ENCODE measurements around the gene ZRANB3.

Gene ZRANB3

DNA sequence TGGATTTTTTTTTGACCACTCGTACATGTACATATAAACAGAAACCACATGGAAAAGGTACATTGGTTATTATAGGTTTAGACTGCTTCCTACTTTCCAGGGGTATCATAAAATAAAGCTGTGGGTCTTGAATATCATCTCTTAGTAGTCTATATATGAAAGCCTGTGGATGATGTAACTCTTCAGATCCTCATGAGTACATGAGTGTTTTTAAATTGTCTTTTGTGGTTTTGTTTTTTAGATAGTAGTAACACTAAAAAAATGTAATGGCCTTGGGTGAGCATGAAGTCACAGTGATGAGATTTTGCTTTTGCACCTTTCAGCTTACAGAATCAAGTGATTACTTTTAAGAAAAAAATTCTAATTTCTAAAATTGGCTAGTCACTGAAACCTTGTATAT is 398.7 kb downstream of the ZRANB3 start:
- TF ChIP-seq GATA3 (IDR thresholded peaks at IDR 0.05; ENCODE audit: low read depth, low read length) = no peak
- no peak for TF ChIP-seq GATA2 (IDR thresholded peaks at IDR 0.05; ENCODE audit: low read depth, low read length)

DNA sequence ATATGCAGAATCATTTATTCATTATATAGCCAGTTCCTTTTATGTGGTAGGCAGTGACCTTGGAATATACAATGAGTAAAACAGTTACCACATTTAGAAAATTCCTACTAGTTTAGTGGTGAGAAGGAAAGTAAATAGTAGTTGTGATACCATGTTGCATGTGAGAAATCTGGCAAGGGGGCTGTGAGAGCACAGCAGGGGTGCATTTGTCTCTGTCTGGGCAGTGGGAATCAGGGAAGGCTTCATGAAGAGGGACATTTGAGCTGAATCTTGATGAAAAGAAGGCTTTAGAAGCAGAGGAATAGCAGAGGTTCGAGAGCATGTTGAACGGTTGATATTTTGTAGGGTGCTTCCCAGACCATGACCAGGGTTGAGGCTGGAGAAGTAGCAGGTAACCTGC is 400.3 kb downstream of the ZRANB3 start:
- no peak for TF ChIP-seq GATA3 (IDR thresholded peaks at IDR 0.05; ENCODE audit: low read depth, low read length)
- TF ChIP-seq GATA2 (IDR thresholded peaks at IDR 0.05; ENCODE audit: low read depth, low read length) = no peak

DNA sequence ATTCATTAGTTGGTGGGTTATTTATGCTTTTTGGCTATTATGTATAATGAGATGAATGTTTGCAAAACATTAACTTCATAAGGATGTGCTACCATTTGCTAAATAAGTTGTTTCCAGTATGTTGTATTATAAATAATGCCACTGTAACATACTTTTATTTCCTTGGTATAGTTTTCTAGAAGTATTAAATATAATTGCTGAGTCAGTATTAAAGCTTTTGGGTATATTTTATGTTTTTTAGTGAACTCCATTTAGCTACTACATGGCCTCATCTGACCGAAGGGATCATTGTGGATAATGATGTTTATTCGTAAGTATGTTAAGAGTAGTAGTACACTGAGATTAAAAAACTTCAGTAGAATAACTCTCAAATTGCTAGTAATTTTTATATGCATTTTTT is 405.1 kb downstream of the ZRANB3 start:
- no peak for TF ChIP-seq GATA3 (IDR thresholded peaks at IDR 0.05; ENCODE audit: low read depth, low read length)
- TF ChIP-seq GATA2 (IDR thresholded peaks at IDR 0.05; ENCODE audit: low read depth, low read length) = no peak

DNA sequence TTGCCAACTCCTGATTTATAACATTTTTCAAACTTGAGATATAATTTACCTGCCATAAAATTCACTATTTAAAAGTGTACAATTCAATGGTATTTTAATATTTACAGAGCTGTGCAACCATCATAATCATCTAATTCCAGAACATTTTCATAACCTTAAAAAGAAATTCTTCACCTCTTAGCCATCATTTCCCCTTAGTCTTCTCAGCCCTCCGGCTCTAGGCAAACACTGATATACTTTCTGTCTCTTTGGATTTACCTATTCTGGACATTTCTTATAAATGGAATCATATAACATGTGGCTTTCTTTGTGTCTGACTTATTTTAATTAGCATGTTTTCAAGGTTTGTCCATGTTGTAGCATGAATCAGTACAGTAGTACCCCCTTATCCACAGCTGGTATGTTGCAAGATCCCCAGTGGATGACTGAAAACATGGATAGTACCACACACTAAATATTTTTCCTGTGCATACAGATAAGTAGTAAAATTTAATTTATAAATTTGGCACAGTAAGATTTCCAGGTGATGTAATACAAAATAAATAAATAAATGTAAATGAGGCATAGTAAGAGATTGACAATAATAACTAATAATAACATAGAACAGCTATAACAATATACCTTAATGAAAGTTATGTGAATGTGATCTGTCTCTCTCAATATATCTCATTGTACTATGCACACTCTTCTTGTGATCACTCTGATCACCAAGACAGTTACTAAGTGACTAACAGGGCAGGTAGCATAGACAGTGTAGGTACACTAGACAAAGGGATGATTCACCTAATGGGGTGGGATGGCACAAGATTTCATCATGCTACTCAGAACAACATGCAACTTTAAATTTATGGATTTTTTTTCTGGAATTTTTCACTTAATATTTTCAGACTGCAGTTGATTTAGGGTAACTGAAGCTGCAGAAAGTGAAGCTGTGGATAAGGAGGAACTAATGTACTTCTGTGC is 405.8 kb downstream of the ZRANB3 start:
- TF ChIP-seq GATA2 (IDR thresholded peaks at IDR 0.05; ENCODE audit: low read depth, low read length) = no peak
- no peak for TF ChIP-seq GATA3 (IDR thresholded peaks at IDR 0.05; ENCODE audit: low read depth, low read length)

DNA sequence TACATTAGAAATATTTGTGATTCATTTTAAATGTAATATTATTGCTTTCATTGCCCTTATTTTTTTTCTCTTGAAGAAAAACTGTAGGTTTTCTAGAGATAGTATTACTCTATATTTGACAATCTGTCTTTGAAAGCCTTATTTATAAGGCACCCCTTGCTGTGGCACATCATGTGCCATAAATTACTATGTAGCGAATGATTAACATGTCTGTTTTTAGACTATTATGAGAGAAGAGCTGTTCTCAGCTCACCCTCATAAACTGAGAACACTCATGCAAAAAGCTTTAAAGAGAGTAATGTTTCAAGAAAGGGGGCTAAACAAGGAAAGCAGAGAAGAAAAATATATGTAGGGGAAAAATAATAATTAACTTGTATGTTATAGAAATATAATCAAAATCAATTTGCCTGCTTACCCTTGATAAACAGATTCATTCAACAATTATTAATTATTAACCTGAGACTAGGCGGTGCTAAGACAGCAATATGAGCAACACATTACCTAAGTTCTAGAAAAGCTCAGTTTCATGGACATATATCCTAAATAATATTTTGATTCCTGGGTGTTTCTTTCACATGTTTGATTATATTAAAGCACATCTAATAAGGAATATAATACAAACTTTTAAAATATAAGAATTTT is 409.9 kb downstream of the ZRANB3 start:
- TF ChIP-seq GATA3 (IDR thresholded peaks at IDR 0.05; ENCODE audit: low read depth, low read length) (no peak), GATA2 (IDR thresholded peaks at IDR 0.05; ENCODE audit: low read depth, low read length) (no peak)

DNA sequence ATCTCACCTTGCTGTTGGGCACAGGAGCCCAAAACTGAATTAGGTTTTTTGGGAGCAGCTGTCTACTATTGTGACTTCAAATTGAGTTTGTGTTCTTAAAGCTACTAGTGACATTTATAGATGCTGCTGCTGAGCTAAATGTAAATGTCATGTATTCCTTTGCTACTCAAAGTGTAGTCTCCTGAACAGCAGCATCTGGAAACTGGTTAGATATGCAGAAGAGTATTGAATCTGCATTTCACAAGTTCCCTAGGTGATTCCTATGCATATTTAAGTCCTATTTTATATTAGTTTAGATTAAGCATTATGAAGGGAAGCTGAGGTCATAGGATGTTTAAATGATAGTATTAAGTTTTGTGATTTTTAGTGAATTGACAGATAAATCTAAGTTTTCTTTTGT is 411.4 kb downstream of the ZRANB3 start:
- TF ChIP-seq GATA3 (IDR thresholded peaks at IDR 0.05; ENCODE audit: low read depth, low read length) (no peak), GATA2 (IDR thresholded peaks at IDR 0.05; ENCODE audit: low read depth, low read length) (no peak)

DNA sequence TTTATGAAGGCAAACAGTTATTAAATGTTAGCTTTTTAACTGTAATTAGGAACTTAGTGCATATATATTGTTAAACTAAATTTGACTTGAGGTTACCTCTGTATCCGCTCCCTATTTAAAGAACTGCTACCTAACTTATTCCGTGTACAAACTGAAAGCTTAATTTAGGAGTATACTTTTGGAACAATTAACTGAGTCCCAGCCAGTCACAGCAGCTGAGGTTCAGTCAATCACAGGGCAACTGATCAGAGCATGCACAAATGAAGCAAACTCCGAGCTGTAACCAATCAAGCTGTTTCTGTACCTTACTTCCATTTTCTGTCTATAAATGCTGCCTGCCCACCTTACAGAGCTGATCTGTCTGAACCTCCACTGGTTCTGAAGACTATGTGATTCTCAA is 417.7 kb downstream of the ZRANB3 start:
- TF ChIP-seq GATA2 (IDR thresholded peaks at IDR 0.05; ENCODE audit: low read depth, low read length) (no peak), GATA3 (IDR thresholded peaks at IDR 0.05; ENCODE audit: low read depth, low read length) (no peak)

DNA sequence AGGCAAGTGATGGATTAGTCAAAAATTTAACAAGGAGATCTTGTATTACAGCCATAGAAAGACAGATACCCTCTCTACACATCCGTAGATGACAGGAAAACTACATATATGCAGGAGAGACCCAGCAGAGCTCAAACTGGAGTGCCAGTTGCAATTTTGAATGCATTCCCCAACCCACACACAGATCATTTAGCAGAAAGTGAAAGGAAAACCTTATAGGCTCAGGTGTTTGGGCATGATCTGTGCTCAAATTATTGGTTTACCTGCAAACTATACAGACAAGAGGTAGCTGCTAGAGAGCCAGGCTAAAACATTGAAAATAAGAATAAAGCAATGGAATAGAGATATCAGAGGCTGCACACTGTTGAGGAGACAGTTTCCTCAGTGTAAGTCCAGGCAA is 427.2 kb downstream of the ZRANB3 start:
- TF ChIP-seq GATA3 (IDR thresholded peaks at IDR 0.05; ENCODE audit: low read depth, low read length) (no peak), GATA2 (IDR thresholded peaks at IDR 0.05; ENCODE audit: low read depth, low read length) (no peak)

DNA sequence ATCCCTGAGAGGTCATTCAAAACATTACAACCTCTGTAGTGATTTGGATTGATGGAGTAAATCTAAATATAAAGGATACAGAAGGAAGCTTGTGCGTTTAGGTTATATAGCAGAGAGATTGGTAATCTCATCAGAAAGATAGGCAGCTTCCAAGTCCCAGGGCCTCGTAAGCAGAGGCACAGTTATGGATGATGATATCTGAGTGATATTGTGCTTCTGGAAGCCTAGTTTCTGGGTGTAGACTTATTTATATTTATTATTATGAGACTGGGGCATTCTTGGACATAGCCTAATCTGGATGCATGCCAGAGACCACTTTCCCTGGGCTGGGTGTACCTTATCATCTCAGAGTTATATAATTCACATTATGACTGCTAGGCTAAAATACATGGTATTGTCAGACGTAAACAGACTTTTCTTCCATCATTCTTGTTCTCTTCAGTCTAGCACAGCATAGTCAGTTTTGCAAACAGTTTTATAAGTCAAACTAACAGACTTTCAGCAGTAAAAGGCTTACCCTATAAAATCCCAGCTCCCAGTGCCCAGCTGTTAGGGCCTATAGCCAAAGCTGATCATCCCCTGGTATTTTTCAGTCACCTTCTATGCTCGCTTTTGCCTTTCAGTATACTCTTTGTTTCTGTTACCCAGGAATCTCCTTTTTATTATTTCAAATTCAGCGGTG is 431.1 kb downstream of the ZRANB3 start:
- TF ChIP-seq GATA2 (IDR thresholded peaks at IDR 0.05; ENCODE audit: low read depth, low read length) (peak; percentile 72), GATA3 (IDR thresholded peaks at IDR 0.05; ENCODE audit: low read depth, low read length) (peak; percentile 23; the same call in 1 of the 2 replicates)

DNA sequence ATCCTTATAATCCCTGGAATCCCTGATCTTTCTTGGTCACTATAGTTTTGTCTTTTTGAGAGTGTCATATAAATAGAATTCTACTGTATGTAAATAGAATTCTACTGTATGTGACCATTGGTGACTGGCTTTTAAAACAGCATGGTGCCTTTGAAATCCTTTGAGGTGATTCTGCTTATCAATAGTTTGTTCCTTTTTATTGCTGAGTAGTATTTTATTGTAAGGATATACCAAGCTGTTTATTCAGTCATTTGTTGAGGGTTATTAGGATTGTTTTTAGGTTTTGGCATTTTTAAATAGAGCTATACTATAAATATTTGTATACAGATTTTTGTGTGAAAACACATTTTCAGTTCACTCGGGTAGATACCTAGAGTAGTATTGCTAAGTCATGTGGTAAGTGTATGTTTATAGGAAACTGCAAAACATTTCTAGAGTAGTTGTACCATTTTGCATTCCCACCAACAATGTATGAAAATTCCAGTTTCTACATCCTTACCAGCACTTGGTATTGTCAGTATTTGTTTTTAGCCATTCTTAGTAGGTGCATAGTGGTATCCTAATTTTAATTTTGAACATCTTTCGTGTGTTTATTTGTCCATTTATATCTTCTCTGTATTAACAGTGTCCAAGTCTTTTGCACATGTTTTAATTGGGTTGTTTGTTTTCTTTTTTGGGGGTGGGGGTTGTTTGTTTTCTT is 433.3 kb downstream of the ZRANB3 start:
- TF ChIP-seq GATA3 (IDR thresholded peaks at IDR 0.05; ENCODE audit: low read depth, low read length) (no peak), GATA2 (IDR thresholded peaks at IDR 0.05; ENCODE audit: low read depth, low read length) (no peak)

DNA sequence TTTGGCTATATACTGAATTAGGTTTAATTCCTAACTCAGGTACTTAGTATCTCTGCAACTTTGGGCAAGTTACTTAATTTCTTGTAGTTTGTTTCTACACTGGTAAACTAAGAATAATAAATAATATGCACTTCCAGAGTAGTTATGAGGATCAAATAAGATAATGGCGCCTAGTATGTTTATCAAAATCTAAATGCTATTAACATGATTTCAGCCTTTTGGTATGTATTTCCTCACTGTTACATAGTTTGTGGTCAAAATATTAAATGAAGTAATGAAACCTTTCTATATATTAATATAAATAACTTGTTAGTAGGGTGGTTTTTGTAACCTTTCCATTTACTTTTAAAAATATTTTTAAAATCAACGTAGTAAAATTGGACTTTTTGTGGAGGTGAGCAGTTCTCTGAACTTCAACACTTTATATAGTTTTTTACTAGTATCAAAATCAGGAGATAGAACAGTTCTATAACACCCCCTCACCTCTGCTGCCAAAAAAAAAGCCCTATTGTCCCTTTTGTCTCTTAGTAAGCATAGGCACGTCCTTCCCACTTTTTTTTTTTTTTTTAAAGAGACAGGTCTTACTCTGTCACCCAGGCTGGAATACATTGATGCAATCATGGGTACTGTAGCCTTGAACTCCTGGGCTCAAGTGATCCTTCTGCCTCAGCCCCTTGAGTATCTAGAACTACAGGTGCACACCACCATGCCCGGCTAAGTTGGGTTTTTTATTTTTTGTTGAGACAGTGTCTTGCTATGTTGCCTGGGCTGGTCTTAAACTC is 434.2 kb downstream of the ZRANB3 start:
- no peak for TF ChIP-seq GATA3 (IDR thresholded peaks at IDR 0.05; ENCODE audit: low read depth, low read length)
- no peak for TF ChIP-seq GATA2 (IDR thresholded peaks at IDR 0.05; ENCODE audit: low read depth, low read length)

DNA sequence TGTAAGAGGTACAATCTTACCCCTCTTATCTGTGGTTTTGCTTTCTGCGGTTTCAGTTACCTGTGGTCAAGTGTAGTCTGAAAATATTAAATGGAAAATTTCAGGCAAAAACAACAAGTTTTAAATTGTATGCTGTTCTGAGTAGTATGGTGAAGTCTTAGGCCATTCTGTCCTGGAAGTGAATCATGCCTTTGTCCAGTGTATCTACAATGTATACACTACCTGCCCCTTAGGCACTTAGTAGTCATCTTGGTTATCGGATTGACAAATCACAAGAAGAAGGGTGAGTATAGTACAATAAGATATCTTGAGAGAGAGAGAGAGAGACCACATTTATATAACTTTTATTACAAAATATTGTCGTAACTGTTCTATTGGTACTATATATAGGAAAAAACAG is 435.4 kb downstream of the ZRANB3 start:
- no peak for TF ChIP-seq GATA3 (IDR thresholded peaks at IDR 0.05; ENCODE audit: low read depth, low read length)
- no peak for TF ChIP-seq GATA2 (IDR thresholded peaks at IDR 0.05; ENCODE audit: low read depth, low read length)

DNA sequence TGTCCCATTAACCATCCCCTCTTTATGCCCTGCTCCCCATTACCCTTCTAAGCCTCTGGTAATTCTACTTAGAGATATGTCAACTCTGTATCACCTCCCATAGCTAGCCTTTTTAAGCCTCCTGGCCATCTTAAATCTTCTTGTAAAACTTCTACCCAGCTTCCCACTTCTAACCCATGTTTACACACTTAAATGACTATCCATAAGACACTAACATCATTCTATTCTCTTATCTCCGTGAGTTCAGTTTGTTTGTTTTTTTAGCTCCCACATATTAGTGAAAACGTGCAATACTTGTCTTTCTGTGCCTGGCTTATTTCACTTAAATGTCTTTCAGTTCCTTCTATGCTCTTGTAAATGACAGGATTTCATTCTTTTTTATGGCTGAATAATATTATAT is 436.5 kb downstream of the ZRANB3 start:
- TF ChIP-seq GATA2 (IDR thresholded peaks at IDR 0.05; ENCODE audit: low read depth, low read length) = no peak

Measured in SH-SY5Y (cell line).